ENCODE results near the gene LDLRAD4.

LDLRAD4 gene

GRCh38 chr18:13465476-13465875, 246.9 kb downstream of the LDLRAD4 start:
- Histone ChIP-seq H2AFZ (ENCODE audit: low read depth) (no peak overlapping the region), H3K27ac (no peak overlapping the region), H3K27me3 (ENCODE audit: insufficient read depth, low read depth) (no peaks in the 10 kb centered on the region), H3K4me1 (ENCODE audit: low read depth, poor library complexity, severe bottlenecking) (no peaks in the 10 kb centered on the region), H3K79me2 (ENCODE audit: insufficient read depth, low read depth) (no peaks in the 10 kb centered on the region), H4K20me1 (ENCODE audit: insufficient read depth) (no peaks in the 10 kb centered on the region), H3K4me2 (no peak overlapping the region), H3K4me3 (IDR thresholded peaks at IDR 0.05; ENCODE audit: insufficient read depth, low read depth, low read length) (no peak overlapping the region), H3K9ac (no peak overlapping the region), H3K36me3 (ENCODE audit: insufficient read depth) (no peaks in the 10 kb centered on the region)
- TF ChIP-seq CTCF (conservative IDR thresholded peaks at IDR 0.05; ENCODE audit: low read depth, low read length), result no peak

- Histone ChIP-seq H3K27ac (no peak overlapping the region), H3K36me3 (ENCODE audit: insufficient read depth) (no peaks in the 10 kb centered on the region), H3K4me2 (no peak overlapping the region), H3K4me1 (ENCODE audit: low read depth, poor library complexity, severe bottlenecking) (no peaks in the 10 kb centered on the region), H4K20me1 (ENCODE audit: insufficient read depth) (no peaks in the 10 kb centered on the region), H2AFZ (ENCODE audit: low read depth) (no peak overlapping the region), H3K4me3 (IDR thresholded peaks at IDR 0.05; ENCODE audit: insufficient read depth, low read depth, low read length) (no peak overlapping the region), H3K79me2 (ENCODE audit: insufficient read depth, low read depth) (no peaks in the 10 kb centered on the region), H3K27me3 (ENCODE audit: insufficient read depth, low read depth) (no peaks in the 10 kb centered on the region), H3K9ac (no peak overlapping the region)
- no peak for TF ChIP-seq CTCF (conservative IDR thresholded peaks at IDR 0.05; ENCODE audit: low read depth, low read length)
Observed at GRCh38 chr18:13470516-13471197, 252.1 kb downstream of the LDLRAD4 start.

GRCh38 chr18:13471198-13471845, 252.8 kb downstream of the LDLRAD4 start:
- H3K4me3 ChIP-seq (IDR thresholded peaks at IDR 0.05; ENCODE audit: insufficient read depth, low read depth, low read length), result no peak overlapping the region
- H3K4me1 ChIP-seq (ENCODE audit: low read depth, poor library complexity, severe bottlenecking), result no peaks in the 10 kb centered on the region
- H3K27ac ChIP-seq, result no peak overlapping the region
- H2AFZ ChIP-seq (ENCODE audit: low read depth), result no peak overlapping the region
- H3K27me3 ChIP-seq (ENCODE audit: insufficient read depth, low read depth), result no peaks in the 10 kb centered on the region
- H3K36me3 ChIP-seq (ENCODE audit: insufficient read depth), result no peaks in the 10 kb centered on the region
- no peak for TF ChIP-seq CTCF (conservative IDR thresholded peaks at IDR 0.05; ENCODE audit: low read depth, low read length)
- H3K9ac ChIP-seq, result no peak overlapping the region
- no peaks in the 10 kb centered on the region for H3K79me2 ChIP-seq (ENCODE audit: insufficient read depth, low read depth)
- no peaks in the 10 kb centered on the region for H4K20me1 ChIP-seq (ENCODE audit: insufficient read depth)
- H3K4me2 ChIP-seq, result no peak overlapping the region

GRCh38 chr18:13471971-13472628, 253.5 kb downstream of the LDLRAD4 start:
- Histone ChIP-seq H4K20me1 (ENCODE audit: insufficient read depth) (no peaks in the 10 kb centered on the region), H3K27ac (no peak overlapping the region), H3K4me1 (ENCODE audit: low read depth, poor library complexity, severe bottlenecking) (no peaks in the 10 kb centered on the region), H3K79me2 (ENCODE audit: insufficient read depth, low read depth) (no peaks in the 10 kb centered on the region), H3K4me3 (IDR thresholded peaks at IDR 0.05; ENCODE audit: insufficient read depth, low read depth, low read length) (no peak overlapping the region), H3K4me2 (no peak overlapping the region), H3K9ac (no peak overlapping the region), H3K27me3 (ENCODE audit: insufficient read depth, low read depth) (no peaks in the 10 kb centered on the region), H3K36me3 (ENCODE audit: insufficient read depth) (no peaks in the 10 kb centered on the region), H2AFZ (ENCODE audit: low read depth) (no peak overlapping the region)
- TF ChIP-seq CTCF (conservative IDR thresholded peaks at IDR 0.05; ENCODE audit: low read depth, low read length), result no peak
